MM.1S (cell line): Measurements from ENCODE around the gene GBGT1.

Experiments used
- EZH2 ChIP-seq: fragments of 300-600 bp; sonication (generic); optimal IDR thresholded peaks from 2 replicates; pipeline ENCODE3; 2017; ENCODE audit warnings: low read depth, mild to moderate bottlenecking, antibody characterized with exemption, low read length, mixed read lengths
- EZH2phosphoT487 ChIP-seq: fragments of 300-600 bp; sonication (generic); IDR thresholded peaks from 2 replicates; pipeline ENCODE4 v1.6.1; 2018; ENCODE audit warnings: antibody characterized with exemption, low read length
- TF ChIP-seq, protein P1 (sequence below): fragments of 300-600 bp; sonication (generic); IDR thresholded peaks from 2 replicates; pipeline ENCODE4 v1.5.1; 2016; ENCODE audit warnings: antibody characterized with exemption, low read length, mixed read lengths

DNA sequence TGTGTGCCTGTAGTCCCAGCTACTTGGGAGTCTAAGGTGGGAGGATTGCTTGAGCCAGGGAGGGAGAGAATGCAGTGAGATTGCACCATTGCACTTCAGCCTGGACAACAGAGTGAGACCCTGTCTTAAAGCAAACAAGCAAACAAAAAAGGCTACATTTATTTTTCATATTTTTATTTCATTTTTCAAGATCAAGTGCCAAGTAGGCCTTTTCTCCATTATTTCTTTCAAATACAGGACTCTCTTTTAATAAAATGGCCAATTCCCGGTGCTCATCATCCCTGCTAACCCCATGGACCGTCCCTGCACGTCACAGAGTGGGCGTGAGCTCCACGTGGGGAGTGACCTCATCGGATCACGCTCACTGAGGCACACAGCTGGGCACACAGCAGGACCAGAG is 9.3 kb upstream of the GBGT1 start:
- TF ChIP-seq, protein P1, sequence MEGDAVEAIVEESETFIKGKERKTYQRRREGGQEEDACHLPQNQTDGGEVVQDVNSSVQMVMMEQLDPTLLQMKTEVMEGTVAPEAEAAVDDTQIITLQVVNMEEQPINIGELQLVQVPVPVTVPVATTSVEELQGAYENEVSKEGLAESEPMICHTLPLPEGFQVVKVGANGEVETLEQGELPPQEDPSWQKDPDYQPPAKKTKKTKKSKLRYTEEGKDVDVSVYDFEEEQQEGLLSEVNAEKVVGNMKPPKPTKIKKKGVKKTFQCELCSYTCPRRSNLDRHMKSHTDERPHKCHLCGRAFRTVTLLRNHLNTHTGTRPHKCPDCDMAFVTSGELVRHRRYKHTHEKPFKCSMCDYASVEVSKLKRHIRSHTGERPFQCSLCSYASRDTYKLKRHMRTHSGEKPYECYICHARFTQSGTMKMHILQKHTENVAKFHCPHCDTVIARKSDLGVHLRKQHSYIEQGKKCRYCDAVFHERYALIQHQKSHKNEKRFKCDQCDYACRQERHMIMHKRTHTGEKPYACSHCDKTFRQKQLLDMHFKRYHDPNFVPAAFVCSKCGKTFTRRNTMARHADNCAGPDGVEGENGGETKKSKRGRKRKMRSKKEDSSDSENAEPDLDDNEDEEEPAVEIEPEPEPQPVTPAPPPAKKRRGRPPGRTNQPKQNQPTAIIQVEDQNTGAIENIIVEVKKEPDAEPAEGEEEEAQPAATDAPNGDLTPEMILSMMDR: no peak
- TF ChIP-seq EZH2: no peak
- no peak for TF ChIP-seq EZH2phosphoT487
